ENCODE measurements around the gene IL17RC.

DNA sequence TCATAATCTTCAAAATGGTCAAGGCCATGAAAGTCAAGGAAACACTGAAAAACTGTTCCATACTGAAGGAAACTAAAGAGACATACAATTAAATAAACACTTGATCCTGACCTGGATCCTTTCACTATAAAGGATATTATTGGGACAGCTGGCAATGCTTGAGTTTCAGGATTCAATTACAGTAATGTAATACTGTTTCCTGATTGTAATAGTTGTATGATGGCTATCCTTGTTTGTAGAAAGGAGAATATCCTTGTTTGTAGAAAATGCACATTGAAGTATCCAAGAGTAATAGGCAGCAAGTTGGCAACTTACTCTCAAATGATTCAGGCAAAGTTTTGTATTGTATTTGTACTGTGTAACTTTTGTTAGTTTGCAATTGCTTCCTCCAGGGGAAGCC lies 41.5 kb upstream of the IL17RC start:
- TF ChIP-seq CTCF (IDR thresholded peaks at IDR 0.05) (no peak), EP300 (IDR thresholded peaks at IDR 0.05) (no peak)
